Activated CD8-positive, alpha-beta memory T cell treated with anti-CD3 and anti-CD28 coated beads for 4 hours (primary cell): ENCODE data around the gene PTPRZ1.

Source experiments
- DNase-seq, 2 donors: peaks; one replicate each; pipeline ENCODE4 v3.0.0-alpha.2; 2020; ENCODE audit warnings: low read depth in 2 of 2

The PTPRZ1 gene

GRCh38 chr7:121872831-121873288 is at the start of gene PTPRZ1:
Gene PTPRZ1, plus strand, starts transcription at chr7:121873161. Its CDS starts 339 bp downstream, at chr7:121873500.
- DNase-seq: no peak

DNA sequence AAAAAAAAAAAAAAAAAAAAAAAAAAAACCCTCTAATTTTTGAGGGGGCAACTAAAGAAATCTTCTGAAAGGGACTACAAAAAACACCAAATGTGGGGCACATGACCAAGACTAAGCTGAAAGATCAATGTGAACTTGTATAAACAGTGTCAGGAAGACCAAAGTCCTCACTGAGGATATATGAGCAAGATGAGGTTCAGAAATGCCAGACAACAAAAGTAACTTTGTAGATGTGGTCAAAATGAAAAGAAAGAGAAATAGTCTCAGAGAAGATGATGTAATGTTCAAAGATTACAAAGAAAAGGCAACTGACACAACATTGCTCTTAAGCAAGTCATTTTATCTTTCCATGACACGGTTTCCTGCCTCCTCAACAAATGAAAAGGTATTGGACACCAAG is 48.7 kb upstream of the PTPRZ1 start:
- no peak for DNase-seq

GRCh38 chr7:121831351-121831750 is 41.6 kb upstream of the PTPRZ1 start:
- DNase-seq: no peak

DNA sequence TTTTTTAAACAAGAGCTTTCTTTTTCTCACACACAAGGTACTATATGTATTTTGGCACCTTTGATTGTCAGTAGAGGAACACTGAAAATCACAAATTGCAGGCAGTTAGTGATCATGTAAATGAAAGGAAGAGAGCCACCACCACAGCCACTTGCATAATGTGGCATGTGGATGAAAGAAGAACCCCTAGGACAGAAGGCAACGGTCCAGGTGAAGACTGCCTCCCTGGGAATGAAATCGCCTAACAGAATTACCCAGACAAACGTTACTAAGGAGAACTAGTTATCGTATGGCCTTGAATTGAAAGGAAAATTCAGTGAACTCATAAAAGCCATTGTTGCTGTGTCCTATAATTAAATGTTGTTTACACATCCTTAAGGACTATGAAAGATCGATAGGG is 41.2 kb upstream of the PTPRZ1 start:
- no peak for DNase-seq

DNA sequence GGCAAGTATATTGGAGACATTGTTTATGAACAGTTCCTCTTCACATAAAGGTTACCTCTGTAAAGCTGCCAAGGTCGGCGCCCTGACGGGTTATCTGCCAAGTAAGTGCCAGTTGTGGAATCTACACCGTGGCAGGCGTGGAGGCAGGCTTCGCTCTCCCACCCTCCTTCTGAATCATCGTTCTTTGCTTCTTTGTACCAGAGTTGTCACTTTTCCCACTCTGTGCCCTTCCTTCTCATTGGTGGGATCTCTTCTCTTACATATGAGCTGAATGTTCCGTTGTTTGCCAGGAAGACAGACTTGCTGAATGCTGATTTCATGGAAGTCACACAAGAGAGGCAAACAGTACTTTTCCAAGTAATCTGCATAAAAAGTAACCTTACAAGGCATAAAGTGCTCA is 40.6 kb upstream of the PTPRZ1 start:
- DNase-seq: no peak

- no peak for DNase-seq
These were observed 39.0 kb upstream of the PTPRZ1 start for GRCh38 chr7:121833991-121834390.

- DNase-seq: no peak
These were observed 35.5 kb upstream of the PTPRZ1 start for GRCh38 chr7:121837462-121837861.

- DNase-seq: no peak
These were observed 25.9 kb upstream of the PTPRZ1 start for GRCh38 chr7:121847041-121847440.

GRCh38 chr7:121853307-121853706 is 19.7 kb upstream of the PTPRZ1 start:
- no peak for DNase-seq

GRCh38 chr7:121860953-121861352 is 12.0 kb upstream of the PTPRZ1 start:
- DNase-seq: no peak

DNA sequence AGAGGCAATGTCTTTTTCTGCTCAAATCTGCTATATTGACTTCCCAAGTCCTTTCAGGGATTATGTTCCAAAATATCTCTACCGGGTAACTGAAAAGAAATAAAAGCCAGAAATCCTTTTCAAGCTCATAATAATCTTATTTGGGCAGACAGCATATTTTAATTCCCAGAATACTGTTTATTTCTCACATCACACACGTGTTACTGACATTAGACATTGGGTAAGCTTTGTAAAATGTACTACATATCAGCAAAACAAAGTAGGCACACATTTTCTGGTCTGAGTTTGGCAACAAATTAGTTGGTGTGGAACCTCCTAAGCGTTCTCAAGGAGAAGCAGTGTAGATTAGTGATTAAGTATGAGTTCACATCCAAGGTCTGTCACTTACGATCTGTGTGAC is 10.4 kb upstream of the PTPRZ1 start:
- no peak for DNase-seq

- no peak for DNase-seq
These were observed 1.8 kb upstream of the PTPRZ1 start for GRCh38 chr7:121871188-121871587.

- no peak for DNase-seq
These were observed 581 bp downstream of the PTPRZ1 start for GRCh38 chr7:121873289-121874194.

GRCh38 chr7:121874298-121874697 is 1.3 kb downstream of the PTPRZ1 start:
- no peak for DNase-seq

GRCh38 chr7:121875203-121875602 is 2.2 kb downstream of the PTPRZ1 start:
- no peak for DNase-seq

DNA sequence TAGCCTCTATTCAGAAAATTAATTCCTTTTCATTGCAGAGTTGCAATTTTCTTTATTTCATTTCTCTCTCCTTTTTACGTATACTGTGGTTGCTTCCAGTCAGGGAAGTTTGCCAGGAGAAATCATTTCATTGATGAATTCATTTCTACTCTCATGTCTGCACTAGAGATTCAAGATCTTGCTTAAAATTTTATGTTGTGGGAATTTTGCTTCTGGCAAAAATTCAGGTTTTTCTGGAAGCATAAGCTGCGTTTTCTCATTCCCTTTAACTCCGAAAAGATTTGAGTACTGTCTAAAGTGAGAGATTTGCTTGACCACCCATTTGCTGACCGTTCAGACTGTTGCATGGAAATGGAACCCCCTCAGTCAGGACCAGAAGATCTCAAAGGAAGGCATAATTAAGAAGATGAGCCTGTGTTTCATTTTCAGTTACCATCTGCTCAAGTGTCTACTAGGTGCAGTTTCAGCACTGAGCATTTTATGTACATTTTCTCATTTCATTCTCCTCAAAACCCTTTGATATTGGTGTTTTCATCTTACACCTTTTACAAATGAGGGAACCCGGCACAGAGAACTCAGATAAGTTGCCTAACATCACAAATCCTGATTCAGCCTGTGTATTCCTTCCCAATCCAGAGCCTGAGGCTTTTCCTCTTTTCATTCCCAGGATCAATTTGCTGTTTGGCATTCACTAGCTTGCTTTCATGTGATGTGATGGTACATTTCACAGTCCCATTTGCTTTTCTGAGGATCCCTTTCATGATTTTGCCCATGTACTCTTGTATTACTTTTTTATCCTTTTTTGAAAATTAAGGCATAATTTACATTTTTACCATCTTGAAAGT is 3.9 kb downstream of the PTPRZ1 start:
- DNase-seq: no peak

GRCh38 chr7:121878918-121879464 is 6.0 kb downstream of the PTPRZ1 start:
- DNase-seq: no peak

GRCh38 chr7:121879544-121879943 is 6.6 kb downstream of the PTPRZ1 start:
- DNase-seq: no peak

DNA sequence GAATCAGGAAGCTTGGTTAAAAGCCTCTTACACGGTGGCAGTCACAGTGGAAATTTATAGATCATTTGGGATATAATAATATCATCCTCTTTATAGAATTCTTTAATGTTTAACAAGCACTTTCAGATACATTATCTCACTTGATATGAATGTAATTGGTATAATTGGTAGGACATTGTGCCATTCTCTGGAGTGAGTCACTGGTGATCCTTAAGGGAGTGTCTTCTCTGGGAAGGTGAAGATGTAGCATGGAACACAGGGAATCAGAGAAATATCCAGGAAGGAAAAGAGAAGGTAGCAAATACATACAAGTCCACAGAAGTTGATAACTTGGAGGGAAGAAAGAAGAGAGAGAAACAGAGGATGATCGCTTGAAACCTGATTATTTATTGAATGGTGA is 9.8 kb downstream of the PTPRZ1 start:
- DNase-seq: no peak

GRCh38 chr7:121885166-121885920 is 12.4 kb downstream of the PTPRZ1 start:
- no peak for DNase-seq

- DNase-seq: no peak
These were observed 14.7 kb downstream of the PTPRZ1 start for GRCh38 chr7:121887634-121888033.

DNA sequence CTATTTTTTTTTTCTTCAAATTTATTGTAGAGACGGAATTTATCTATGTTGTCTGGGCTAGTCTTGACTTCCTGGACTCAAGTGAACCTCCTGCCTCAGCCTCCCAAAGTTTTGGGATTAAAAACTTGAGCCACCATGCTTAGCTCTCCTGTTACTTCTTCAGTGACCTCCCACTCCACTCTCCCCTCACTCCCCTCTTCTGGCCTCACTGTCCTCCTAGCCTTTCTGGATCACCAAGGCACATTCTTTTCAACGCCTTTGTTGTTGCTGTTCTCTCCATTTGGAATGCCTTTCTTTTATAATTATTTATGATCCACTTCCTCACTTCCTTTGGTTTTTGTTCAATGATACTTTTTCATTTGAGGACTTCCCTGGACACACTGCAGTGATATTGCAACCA is 17.9 kb downstream of the PTPRZ1 start:
- no peak for DNase-seq
